Measurements from ENCODE around the gene PI4KB. TPM values are rescaled to one million over a fixed set of nuclear protein-coding genes. Genes with fewer than 3 reads are reported as not detected.

The PI4KB gene
- total RNA-seq: 52.4 and 54.7 TPM in 2 replicates

DNA sequence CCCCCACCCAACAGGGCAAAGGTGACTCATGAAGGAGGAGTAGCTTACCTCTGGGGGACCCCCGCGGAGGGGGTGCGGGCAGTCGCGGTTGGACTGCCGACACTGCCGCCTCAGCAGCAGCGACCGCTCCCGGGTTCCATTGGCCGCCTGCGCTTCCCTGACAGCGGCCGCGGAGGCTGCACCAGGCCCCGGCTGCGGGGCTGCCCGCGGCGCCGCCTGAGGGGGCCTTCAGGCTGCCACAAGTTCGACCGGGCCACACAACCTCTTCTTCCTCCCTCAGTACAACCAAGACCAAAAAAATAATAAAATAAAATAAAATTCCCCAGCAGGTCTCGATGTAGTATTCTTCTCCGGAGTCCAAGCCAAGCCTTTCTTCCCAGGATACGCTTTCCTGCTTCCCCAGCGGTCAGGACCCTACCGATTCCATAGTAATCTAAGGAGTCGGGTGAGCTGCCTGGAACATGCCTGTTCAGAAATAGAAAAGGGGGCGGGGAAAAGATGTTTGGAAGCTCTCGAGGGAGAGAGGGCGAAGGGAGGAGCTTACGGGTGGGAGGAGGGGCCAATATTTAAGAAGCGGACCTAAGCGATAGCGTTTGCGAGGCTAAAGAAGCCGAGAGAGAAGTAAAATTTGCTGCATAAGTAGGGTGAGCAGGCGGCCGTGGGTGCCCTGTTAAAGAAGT is at the start of gene PI4KB:
Gene PI4KB, minus strand, starts transcription at position 194 of the 680 bp plus-strand sequence. CDS start 10,935 bp downstream, outside the sequence.
- Mint-ChIP-seq H3K27me3 (ENCODE audit: insufficient read depth) (peaks cover 1% of the 10 kb centered on the region), H3K36me3 (ENCODE audit: low read depth) (peaks cover 17% of the 10 kb centered on the region), H3K4me1 (ENCODE audit: low read depth) (peaks cover 40% of the 10 kb centered on the region), H3K27ac (peak within 1 kb of the TSS; percentile 90), H3K9me3 (no peaks in the 10 kb centered on the region), H3K4me3 (peak within 1 kb of the TSS; percentile 91)
- DNase-seq (ENCODE audit: low spot score): peak; percentile 86
- intact Hi-C loops (cut with micrococcal nuclease): loop anchor here (1.0 to 5.0 kb wide), 12 partner anchors 14 to 495 kb away; partner anchors contain the start of genes CDC42SE1, GABPB2, PIP5K1A and PSMB4

DNA sequence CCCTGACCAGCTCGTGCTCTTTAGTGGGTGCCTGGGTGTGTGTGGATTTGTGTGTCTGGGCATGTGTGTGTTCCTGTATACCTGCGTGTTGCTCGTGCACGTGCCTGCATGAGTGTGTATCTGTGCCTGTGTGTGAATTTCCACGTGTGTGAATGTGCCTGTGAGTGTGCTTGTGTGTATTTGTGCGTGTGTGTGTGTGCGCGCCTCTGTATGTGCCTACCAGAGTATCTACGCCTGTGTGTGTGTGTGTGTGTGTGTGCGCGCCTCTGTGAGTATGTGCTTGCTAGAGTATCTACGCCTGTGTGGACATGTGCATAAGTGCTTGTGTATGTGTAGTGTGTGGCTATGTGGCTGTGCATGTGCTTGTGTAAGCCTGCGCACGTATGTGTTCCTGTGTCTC is 46.0 kb upstream of the PI4KB start:
- Mint-ChIP-seq H3K4me1 (ENCODE audit: low read depth) (peaks cover 5% of the 10 kb centered on the region), H3K9me3 (no peaks in the 10 kb centered on the region), H3K27ac (no peak overlapping the region), H3K36me3 (ENCODE audit: low read depth) (no peaks in the 10 kb centered on the region), H3K4me3 (no peak overlapping the region), H3K27me3 (ENCODE audit: insufficient read depth) (peaks cover 5% of the 10 kb centered on the region)
- no peak for DNase-seq (ENCODE audit: low spot score)
- intact Hi-C loops (cut with micrococcal nuclease): no loop called here

DNA sequence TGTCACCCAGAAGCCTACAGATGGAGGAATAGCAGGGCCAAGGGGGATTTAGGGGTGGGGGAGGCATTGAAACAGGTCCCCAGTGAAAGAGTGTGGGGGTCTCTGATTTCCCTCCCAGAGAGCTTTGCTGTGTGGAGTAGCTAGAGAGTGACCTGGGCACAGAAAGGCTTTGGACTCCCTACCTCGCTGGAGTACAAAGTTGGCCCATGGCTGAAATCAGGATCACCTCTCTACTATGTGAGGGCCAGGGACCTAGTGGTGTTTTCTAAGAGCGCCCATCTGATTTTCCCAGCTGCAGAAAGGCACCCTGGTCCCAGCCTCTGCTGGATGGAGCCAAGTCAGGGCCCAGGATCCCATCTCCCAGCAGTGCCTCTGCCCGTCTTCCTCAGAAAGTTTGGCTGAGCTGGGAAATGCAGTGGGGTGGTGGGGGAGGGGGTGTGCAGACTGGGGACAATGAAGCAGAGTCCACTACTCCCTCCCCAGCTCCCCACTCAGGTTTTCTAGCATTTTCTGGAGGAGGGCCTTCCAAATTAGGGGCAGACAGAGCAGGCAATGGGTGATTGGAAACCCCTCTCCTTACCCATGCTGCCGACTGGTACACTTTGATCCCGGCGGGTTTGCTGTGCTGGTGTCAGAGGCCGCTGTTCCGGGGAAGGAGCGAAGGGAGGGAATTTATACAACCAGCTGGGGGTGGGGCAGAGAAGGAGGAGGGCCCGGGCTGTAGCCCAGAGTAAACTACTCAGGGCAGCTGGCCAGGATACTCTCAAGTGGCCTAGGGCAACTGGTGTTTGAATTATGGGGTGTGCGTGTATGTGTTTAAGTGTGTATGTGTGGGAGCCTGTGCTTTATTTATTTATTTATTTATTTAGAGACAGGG is 45.1 kb upstream of the PI4KB start, which contains the start of gene SELENBP1:
Gene SELENBP1, minus strand, starts transcription at position 648 of the 877 bp plus-strand sequence. Its CDS starts 64 bp downstream, at position 584.
- H3K36me3 Mint-ChIP-seq (ENCODE audit: low read depth): no peaks in the 10 kb centered on the region
- peaks cover 4% of the 10 kb centered on the region for H3K27me3 Mint-ChIP-seq (ENCODE audit: insufficient read depth)
- H3K4me1 Mint-ChIP-seq (ENCODE audit: low read depth): peaks cover 5% of the 10 kb centered on the region
- no peak within 1 kb of the TSS for H3K4me3 Mint-ChIP-seq
- H3K27ac Mint-ChIP-seq: no peak within 1 kb of the TSS
- intact Hi-C loops (cut with micrococcal nuclease): no loop called here
- no peaks in the 10 kb centered on the region for H3K9me3 Mint-ChIP-seq
- no peak for DNase-seq (ENCODE audit: low spot score)

DNA sequence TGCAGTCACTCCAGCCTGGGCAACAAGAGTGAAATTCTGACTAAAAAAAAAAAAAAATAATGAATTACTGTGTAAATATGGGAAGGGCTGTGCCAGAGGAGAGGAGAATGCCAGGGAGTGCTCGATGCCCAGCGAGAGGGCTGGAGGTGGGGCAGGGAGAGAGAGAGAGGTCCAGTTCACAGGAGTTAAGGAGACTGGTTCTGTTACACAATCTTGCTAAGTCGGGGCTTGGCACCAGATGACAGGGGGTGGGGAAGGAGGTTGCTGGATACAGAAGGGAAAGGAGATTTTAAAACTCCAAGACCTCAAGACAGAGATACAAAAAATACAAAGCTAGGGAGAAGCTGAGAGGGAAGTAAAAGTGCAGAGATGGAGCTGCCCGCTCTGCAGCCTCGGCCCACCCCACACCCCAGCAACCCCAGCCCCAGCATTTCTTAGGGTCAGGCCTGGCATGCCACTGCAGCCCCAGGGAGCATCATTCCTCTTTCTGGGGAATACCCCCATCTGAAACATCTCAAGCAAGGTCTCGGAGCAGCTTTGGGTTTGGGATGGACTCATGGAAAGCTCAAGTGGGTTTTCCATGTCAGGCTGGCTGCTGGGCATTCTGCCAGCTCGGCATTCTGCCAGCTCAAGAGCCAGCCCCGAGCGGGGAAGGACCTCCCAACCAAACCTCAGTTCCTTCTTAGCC is 44.3 kb upstream of the PI4KB start:
- peaks cover 2% of the 10 kb centered on the region for H3K27me3 Mint-ChIP-seq (ENCODE audit: insufficient read depth)
- intact Hi-C loops (cut with micrococcal nuclease): no loop called here
- no peaks in the 10 kb centered on the region for H3K36me3 Mint-ChIP-seq (ENCODE audit: low read depth)
- no peak overlapping the region for H3K4me3 Mint-ChIP-seq
- peaks cover 5% of the 10 kb centered on the region for H3K4me1 Mint-ChIP-seq (ENCODE audit: low read depth)
- no peak overlapping the region for H3K27ac Mint-ChIP-seq
- no peak for DNase-seq (ENCODE audit: low spot score)
- H3K9me3 Mint-ChIP-seq: no peaks in the 10 kb centered on the region

DNA sequence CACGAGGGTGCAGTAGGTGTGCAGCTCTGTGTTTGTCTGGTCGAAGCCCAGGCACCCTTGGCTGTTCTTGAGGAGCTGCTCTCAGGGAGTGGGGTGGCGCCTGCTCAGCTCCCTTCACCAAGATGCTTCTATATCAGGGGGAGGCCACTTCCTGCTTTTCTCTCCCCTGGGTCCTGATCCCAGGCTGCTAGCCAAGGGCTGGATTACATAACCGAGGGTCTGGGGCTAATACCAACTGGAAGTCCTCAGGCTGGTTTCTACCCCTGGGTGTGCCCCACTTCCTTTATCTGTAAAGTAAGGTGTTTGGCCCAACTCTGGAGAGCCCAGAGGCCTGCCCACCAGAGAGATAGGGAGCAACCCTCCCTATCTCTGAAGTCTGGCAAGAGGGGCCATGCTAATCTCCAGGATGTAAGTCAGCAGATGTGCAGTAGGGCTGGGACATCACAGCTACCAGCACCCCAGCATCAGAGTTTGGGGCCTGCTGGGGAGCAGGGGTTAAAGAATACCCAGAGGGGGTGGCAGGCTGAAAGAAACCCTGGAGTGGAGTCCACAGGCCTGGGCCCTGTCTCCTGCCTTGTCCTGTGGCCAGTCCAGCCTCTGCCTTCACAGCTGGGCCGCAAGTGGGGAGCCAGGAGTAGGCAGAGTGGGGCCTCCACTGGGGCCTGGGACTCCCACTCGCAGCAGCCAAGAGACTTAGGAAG is 43.1 kb upstream of the PI4KB start:
- no peak for DNase-seq (ENCODE audit: low spot score)
- no peak overlapping the region for H3K27ac Mint-ChIP-seq
- H3K4me1 Mint-ChIP-seq (ENCODE audit: low read depth): peaks cover 5% of the 10 kb centered on the region
- H3K27me3 Mint-ChIP-seq (ENCODE audit: insufficient read depth): peaks cover 5% of the 10 kb centered on the region
- H3K9me3 Mint-ChIP-seq: no peaks in the 10 kb centered on the region
- intact Hi-C loops (cut with micrococcal nuclease): no loop called here
- H3K4me3 Mint-ChIP-seq: no peak overlapping the region
- no peaks in the 10 kb centered on the region for H3K36me3 Mint-ChIP-seq (ENCODE audit: low read depth)

DNA sequence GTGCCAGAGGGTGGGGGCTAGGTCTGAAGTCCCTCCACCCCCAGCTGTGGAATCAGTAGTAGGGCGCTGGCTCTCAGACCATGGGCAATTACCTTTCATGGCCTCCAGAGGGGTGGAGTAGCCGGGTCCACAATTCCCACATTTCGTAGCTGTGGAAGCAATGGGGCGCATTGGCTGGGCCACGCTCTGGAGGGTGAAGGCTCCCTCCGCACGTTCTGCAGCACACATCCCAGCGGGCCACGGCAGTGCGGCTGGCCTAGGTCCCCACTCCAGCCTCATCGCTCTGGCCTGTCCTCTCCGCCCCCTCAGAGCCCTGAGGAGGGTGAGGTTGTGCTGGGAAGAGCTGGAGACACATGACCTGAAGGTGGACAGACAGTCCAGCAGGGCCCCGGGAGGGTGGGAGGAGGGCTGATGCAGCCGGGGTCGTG is 42.4 kb upstream of the PI4KB start:
- intact Hi-C loops (cut with micrococcal nuclease): no loop called here

DNA sequence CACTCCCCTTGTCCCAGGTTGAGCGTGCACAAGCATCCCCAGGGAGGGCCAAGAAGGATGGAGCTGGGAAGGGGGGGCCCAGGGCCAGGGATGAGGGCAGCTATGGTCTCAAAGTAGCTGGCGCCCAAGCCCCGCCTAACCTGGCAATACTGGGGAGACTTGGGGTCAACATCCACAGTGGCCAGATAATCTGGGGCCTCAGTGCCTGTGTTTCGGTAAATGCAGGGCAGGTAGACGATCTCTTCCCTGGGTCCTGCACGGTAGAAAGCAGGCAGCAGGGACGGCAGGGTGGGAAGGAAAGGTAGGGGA is 42.0 kb upstream of the PI4KB start:
- no peak for DNase-seq (ENCODE audit: low spot score)
- Mint-ChIP-seq H3K4me1 (ENCODE audit: low read depth) (peaks cover 5% of the 10 kb centered on the region), H3K27me3 (ENCODE audit: insufficient read depth) (peaks cover 4% of the 10 kb centered on the region), H3K27ac (no peak overlapping the region), H3K36me3 (ENCODE audit: low read depth) (no peaks in the 10 kb centered on the region), H3K9me3 (no peaks in the 10 kb centered on the region), H3K4me3 (no peak overlapping the region)
- intact Hi-C loops (cut with micrococcal nuclease): no loop called here

More for the DNA sequence above, 42.4 kb upstream of the PI4KB start:
- DNase-seq (ENCODE audit: low spot score): no peak
- Mint-ChIP-seq H3K27me3 (ENCODE audit: insufficient read depth) (peaks cover 4% of the 10 kb centered on the region), H3K9me3 (no peaks in the 10 kb centered on the region), H3K36me3 (ENCODE audit: low read depth) (no peaks in the 10 kb centered on the region), H3K4me3 (no peak overlapping the region), H3K27ac (no peak overlapping the region), H3K4me1 (ENCODE audit: low read depth) (peaks cover 5% of the 10 kb centered on the region)

DNA sequence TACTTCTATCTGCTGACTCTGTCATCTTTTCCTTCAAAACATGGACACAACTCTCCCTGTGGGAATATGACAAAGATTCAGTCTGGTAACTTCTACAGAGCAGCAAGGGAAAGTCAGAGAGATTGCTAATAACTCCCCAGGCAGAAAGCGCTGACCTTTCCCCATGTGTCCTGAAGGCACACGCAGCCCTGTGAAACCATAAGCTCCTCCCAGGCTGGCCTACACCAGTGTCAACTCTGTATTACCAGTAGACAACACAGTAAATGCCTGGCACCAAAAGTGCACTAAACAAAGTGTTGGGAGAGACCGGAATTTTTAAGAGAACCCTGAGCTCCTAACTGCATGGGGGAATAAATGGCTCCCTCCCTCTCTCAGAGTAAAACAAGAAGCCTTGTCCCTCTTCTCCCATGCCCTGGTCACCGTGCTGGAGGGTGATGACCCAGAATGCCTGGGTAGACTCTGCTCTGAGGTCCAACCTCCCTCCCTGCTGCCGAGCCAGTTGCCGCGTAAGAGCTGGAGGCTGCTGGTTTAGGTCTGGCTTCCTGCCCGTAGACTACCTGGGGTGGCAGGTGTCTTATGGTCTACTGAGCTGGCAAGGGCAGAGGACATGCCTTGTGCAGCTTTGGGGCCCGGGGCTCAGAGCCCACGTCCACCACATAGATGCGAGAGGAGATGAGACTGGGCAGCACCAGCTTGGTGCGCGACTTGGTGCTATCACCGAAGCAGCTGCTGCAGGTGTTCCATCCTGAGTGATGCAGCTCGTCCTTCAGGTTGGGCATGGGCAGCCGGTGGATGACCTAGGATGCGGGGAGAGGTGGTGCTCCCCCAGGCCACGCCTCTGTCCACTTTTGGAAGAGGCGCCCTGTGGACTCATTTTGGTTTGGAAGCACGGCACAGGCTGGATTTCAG is 41.4 kb upstream of the PI4KB start:
- DNase-seq (ENCODE audit: low spot score): no peak
- H3K36me3 Mint-ChIP-seq (ENCODE audit: low read depth): no peaks in the 10 kb centered on the region
- H3K27me3 Mint-ChIP-seq (ENCODE audit: insufficient read depth): peaks cover 4% of the 10 kb centered on the region
- no peaks in the 10 kb centered on the region for H3K4me1 Mint-ChIP-seq (ENCODE audit: low read depth)
- no peak overlapping the region for H3K27ac Mint-ChIP-seq
- H3K9me3 Mint-ChIP-seq: no peaks in the 10 kb centered on the region
- intact Hi-C loops (cut with micrococcal nuclease): no loop called here
- no peak overlapping the region for H3K4me3 Mint-ChIP-seq

DNA sequence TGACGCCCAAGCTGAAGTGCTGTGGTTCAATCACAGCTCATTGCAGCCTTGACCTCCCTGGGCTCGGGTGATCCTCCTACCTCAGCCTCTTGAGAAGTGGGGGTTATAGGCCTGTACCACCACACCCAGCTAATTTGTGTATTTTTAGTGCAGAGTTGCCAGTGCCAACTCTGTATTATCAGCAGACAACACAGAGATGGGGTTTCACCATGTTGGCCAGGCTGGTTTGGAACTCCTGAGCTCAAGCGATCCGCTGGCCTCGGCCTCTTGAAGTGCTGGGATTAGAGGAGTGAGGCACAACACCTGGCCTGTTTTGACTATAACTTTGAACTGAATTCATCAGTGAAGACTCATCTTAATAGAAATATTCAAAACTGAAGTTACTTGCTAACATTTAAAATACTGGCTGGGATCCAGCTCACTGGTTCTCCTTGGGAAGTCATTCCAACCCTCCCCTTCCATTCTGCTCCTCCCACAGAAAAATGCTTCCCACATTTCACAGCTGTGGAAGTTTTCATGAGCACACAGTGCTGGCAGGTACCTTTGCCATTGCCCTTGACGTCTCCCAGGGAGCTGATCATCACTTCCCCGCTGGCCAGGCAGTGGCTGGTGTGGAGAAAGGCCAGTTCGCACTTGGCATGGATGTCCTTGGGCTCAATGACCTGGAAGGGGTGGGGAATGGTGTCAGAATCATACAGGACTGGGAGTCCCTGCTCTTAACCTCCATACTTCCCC is 40.6 kb upstream of the PI4KB start:
- no peaks in the 10 kb centered on the region for H3K4me1 Mint-ChIP-seq (ENCODE audit: low read depth)
- DNase-seq (ENCODE audit: low spot score): no peak
- H3K9me3 Mint-ChIP-seq: peaks cover 5% of the 10 kb centered on the region
- intact Hi-C loops (cut with micrococcal nuclease): no loop called here
- no peak overlapping the region for H3K27ac Mint-ChIP-seq
- H3K4me3 Mint-ChIP-seq: no peak overlapping the region
- H3K27me3 Mint-ChIP-seq (ENCODE audit: insufficient read depth): peaks cover 4% of the 10 kb centered on the region
- no peaks in the 10 kb centered on the region for H3K36me3 Mint-ChIP-seq (ENCODE audit: low read depth)

DNA sequence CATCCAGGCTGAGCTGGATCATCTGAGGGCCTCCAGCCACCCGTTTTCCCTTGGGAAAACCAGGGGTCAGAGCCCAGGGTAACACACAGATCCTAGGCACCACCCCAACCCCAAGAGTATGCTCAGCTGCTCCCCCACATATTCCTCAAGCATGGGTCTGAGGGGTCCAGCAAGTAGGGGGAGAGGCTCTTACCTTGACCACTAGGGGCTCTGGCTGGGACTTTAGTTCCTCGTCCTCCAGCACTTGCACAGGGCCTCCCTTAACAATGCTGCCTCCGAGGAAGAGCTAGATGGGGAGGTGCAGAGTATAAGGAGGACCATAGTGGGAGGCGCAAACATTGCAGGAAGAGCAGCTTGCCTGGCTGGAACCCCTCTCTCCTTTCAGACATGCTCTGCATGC is 37.8 kb upstream of the PI4KB start:
- Mint-ChIP-seq H3K4me1 (ENCODE audit: low read depth) (no peaks in the 10 kb centered on the region), H3K36me3 (ENCODE audit: low read depth) (peaks cover 2% of the 10 kb centered on the region), H3K27ac (no peak overlapping the region), H3K4me3 (no peak overlapping the region), H3K27me3 (ENCODE audit: insufficient read depth) (peaks cover 6% of the 10 kb centered on the region), H3K9me3 (peaks cover 25% of the 10 kb centered on the region)
- DNase-seq (ENCODE audit: low spot score): no peak
- intact Hi-C loops (cut with micrococcal nuclease): no loop called here

DNA sequence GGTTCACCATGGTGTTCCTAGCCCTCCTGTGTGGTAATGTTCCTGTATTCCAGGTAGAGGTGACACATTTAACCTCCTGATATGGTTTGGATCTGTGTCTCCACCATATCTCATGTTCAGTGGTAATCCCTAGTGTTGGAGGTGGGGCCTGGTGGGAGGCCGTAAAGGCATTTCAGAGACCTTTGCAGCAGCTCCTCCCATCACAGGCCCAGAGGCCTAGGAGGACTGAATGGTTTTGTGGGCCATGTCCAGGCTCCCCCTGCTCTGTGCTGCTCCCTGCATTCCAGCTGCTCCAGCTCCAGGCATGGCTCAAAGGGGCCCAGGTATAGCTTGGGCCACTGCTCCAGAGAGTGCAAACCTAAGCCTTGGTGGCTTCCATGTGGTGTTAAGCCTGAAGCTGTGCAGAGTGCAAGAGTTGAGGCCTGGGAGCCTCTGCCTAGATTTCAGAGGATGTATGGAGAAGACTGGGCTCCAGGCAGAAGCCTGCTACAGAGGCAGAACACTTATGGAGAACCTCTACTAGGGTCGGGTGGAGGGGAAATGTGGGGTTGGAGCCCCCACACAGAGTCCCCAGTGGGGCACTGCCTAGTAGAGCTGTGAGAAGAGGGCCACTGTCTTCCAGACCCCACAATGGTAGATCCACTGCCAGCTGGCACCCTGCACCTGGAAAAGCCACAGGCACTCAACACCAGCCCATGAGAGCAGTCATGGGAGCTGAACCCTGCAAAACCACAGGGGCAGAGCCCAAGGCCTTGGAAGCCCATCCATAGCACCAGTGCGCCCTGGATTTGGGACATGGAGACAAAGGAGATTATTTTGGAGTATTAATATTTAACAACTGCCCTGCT is 35.3 kb upstream of the PI4KB start:
- intact Hi-C loops (cut with micrococcal nuclease): no loop called here
- Mint-ChIP-seq H3K9me3 (peaks cover 25% of the 10 kb centered on the region), H3K27me3 (ENCODE audit: insufficient read depth) (peaks cover 6% of the 10 kb centered on the region), H3K4me1 (ENCODE audit: low read depth) (no peaks in the 10 kb centered on the region), H3K36me3 (ENCODE audit: low read depth) (peaks cover 2% of the 10 kb centered on the region), H3K27ac (no peak overlapping the region), H3K4me3 (no peak overlapping the region)
- no peak for DNase-seq (ENCODE audit: low spot score)

Measured in activated T-helper 1 cell treated with anti-CD3 and anti-CD28 coated beads, Interleukin-12 subunit alpha, Interleukin-12 subunit beta, Interleukin-2, Interleukin-4 antibody, amounts not matched to agents 30 ng/mL and 10 ng/mL and 1 ng/mL, durations not matched to agents 14 hours and 24 hours and 36 hours (primary cell).